ENCODE results near the gene SNX24. TPM values are rescaled to one million over a fixed set of nuclear protein-coding genes. Genes with fewer than 3 reads are reported as not detected.

The SNX24 gene
- total and polyA plus RNA-seq, 2 of the 4 experiments (the other 2 are of a cell fraction), result 13.8 to 15.0 TPM

GRCh38 chr5:122957457-122957856, 112.0 kb downstream of the SNX24 start:
- no TSS peak for BruUV-seq (replicated peaks)
- intact Hi-C loops (cut with micrococcal nuclease), result no loop called here
- CTCF ChIA-PET, result interaction anchor here (0.5 to 0.6 kb wide), 2 partner anchors 18 to 20 kb away, joined by 3 to 5 read pairs; no protein-coding TSS in a partner anchor

More at GRCh38 chr5:122957457-122957856, 112.0 kb downstream of the SNX24 start:
- dilution Hi-C loops (cut with HindIII; ENCODE audit: low sequenced_read_pairs, unreplicated experiment), result no loop called here
- TF ChIP-seq POLR2A (IDR thresholded peaks at IDR 0.05; ENCODE audit: low read depth, low read length) (no peak), NFE2L2 (IDR thresholded peaks at IDR 0.05; ENCODE audit: low read depth, low read length) (no peak), CTCF (conservative IDR thresholded peaks at IDR 0.05; ENCODE audit: low read depth, low read length) (no peak), USF2 (IDR thresholded peaks at IDR 0.05; ENCODE audit: low read depth, low read length) (no peak), MXI1 (IDR thresholded peaks at IDR 0.05; ENCODE audit: borderline replicate concordance, low read depth, low read length) (no peak)
- no peak for ATAC-seq (ENCODE audit: low read depth)
- no peak overlapping the region for H4K91ac ChIP-seq (ENCODE audit: insufficient read depth, low read depth, low read length)
- no peaks in the 10 kb centered on the region for H3K79me1 ChIP-seq (ENCODE audit: low read depth in 1 of 2, low read length in 2 of 2)
- no peaks in the 10 kb centered on the region for H3K9me1 ChIP-seq (ENCODE audit: insufficient read depth, low read length)
- no peaks in the 10 kb centered on the region for H3K9me3 ChIP-seq (ENCODE audit: control insufficient read depth, insufficient read depth, low read length)
- no peak overlapping the region for H2AK5ac ChIP-seq (ENCODE audit: low read depth, low read length)
- H3K23ac ChIP-seq (ENCODE audit: low read depth, low read length), result no peak overlapping the region
- H3K36me3 ChIP-seq (ENCODE audit: control insufficient read depth, insufficient read depth, low read length), result peaks cover 3% of the 10 kb centered on the region; the same call in 1 of the 2 replicates
- H4K8ac ChIP-seq (ENCODE audit: low read depth in 2 of 2, low read length in 2 of 2), result no peak overlapping the region
- POLR2A ChIA-PET (ENCODE audit: unreplicated experiment), result no interaction called here
- H2BK120ac ChIP-seq (ENCODE audit: low read depth, low read length), result no peak overlapping the region
- no peak overlapping the region for H3K4ac ChIP-seq (ENCODE audit: low read depth, low read length)
- H3K9ac ChIP-seq (ENCODE audit: low read depth, low read length), result no peak overlapping the region
- no peak overlapping the region for H3K18ac ChIP-seq (ENCODE audit: low read depth, low read length)
- no peak overlapping the region for H2BK15ac ChIP-seq (ENCODE audit: low read depth, low read length)
- no peaks in the 10 kb centered on the region for H3K4me1 ChIP-seq (ENCODE audit: control insufficient read depth, insufficient read depth, low read length)
- H2AFZ ChIP-seq (replicated peaks; ENCODE audit: low read length, poor library complexity), result no peak overlapping the region
- H3K4me2 ChIP-seq (ENCODE audit: low read depth, low read length), result no peak overlapping the region
- H3K56ac ChIP-seq (ENCODE audit: extremely low read depth, insufficient read depth, low read length), result no peak overlapping the region
- no peak overlapping the region for H3K27ac ChIP-seq (ENCODE audit: insufficient read depth, low read length)
- no peak overlapping the region for H2BK20ac ChIP-seq (ENCODE audit: low read depth, low read length)
- H3K27me3 ChIP-seq (ENCODE audit: control insufficient read depth, insufficient read depth, low read length), result no peaks in the 10 kb centered on the region
- no peak overlapping the region for H3K4me3 ChIP-seq (ENCODE audit: insufficient read depth, low read depth, low read length)
- no peak overlapping the region for H4K5ac ChIP-seq (ENCODE audit: low read depth, low read length)
- in situ Hi-C loops (cut with MboI; ENCODE audit: low sequenced_read_pairs), result no loop called here
- H2AK9ac ChIP-seq (replicated peaks; ENCODE audit: low read depth, low read length, poor library complexity), result no peak overlapping the region
- H3K14ac ChIP-seq (replicated peaks; ENCODE audit: low read depth, low read length), result no peak overlapping the region
- no peak overlapping the region for H2BK5ac ChIP-seq (ENCODE audit: low read depth, low read length, poor library complexity, severe bottlenecking)
- H4K20me1 ChIP-seq (ENCODE audit: insufficient read depth, low read length), result no peaks in the 10 kb centered on the region
- DNase-seq, result no peak
